NCI-H524 (cell line): ENCODE results near the gene FHDC1.
A peak's percentile ranks its signal among the peaks of the same experiment; 100 is the strongest.
"Not testable (repeated sequence)": the region's sequence is repeated elsewhere in the genome, so short reads cannot be mapped to it uniquely, and the experiment has no call there.

Source experiments
- DNase-seq, 2 experiments: peaks; one replicate each; lab custom pipeline; 2025; lab: John Stamatoyannopoulos, UW

The FHDC1 gene, protein sequence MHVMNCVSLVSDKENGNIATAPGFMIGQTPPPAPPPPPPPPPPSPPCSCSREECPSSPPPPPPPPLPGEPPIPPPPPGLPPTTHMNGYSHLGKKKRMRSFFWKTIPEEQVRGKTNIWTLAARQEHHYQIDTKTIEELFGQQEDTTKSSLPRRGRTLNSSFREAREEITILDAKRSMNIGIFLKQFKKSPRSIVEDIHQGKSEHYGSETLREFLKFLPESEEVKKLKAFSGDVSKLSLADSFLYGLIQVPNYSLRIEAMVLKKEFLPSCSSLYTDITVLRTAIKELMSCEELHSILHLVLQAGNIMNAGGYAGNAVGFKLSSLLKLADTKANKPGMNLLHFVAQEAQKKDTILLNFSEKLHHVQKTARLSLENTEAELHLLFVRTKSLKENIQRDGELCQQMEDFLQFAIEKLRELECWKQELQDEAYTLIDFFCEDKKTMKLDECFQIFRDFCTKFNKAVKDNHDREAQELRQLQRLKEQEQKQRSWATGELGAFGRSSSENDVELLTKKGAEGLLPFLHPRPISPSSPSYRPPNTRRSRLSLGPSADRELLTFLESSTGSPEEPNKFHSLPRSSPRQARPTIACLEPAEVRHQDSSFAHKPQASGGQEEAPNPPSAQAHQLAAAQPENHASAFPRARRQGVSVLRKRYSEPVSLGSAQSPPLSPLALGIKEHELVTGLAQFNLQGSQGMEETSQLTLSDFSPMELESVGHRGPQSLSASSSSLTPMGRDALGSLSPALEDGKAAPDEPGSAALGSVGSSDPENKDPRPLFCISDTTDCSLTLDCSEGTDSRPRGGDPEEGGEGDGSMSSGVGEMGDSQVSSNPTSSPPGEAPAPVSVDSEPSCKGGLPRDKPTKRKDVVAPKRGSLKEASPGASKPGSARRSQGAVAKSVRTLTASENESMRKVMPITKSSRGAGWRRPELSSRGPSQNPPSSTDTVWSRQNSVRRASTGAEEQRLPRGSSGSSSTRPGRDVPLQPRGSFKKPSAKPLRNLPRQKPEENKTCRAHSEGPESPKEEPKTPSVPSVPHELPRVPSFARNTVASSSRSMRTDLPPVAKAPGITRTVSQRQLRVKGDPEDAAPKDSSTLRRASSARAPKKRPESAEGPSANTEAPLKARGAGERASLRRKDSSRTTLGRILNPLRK

DNA sequence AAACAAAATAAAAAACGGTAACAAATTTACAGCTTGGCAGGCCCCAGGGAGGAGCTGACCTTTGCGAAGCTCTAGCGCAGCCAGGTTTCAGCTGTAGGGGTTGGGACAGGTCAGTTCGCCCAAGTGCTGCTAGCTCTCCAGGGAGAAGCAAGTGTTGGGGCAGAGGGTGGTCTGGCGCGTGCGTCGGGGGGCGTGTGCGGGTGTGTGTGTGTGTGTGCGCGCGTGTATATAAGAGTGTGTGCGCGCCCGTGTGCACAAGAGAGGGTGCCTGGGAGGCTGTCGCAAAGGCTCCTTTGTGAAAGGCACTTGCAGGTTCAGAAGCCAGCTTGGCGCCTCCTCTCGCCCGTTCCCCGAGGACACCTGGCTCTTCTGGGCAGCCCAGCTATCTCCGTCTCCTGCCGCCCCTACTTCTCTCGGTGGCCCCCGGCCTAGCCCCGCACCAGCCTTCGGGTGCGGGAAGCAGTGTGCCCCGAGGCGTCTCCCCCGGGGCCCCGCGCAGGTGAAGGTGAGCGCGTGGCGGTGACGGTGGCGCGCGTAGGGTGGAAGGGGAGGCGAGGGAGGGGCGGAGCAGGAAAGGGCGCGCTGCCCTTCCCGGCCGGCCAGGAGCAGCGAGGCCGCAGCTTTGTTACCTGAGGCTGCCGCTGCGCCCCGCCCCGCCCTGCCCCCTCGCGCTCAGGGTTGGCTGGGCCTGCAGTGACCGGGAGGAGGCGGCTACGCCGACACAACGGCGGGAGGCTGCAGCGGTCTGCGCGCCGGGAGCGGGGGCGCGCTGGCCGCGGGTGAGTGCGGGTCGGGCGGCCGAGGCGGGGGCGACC lies at the start of gene FHDC1:
FHDC1 (plus strand) TSS at position 693 of the 815 bp plus-strand sequence. CDS start 6,735 bp downstream, outside the sequence.
- peak in 1 of 2 experiments; percentile 35 for DNase-seq

DNA sequence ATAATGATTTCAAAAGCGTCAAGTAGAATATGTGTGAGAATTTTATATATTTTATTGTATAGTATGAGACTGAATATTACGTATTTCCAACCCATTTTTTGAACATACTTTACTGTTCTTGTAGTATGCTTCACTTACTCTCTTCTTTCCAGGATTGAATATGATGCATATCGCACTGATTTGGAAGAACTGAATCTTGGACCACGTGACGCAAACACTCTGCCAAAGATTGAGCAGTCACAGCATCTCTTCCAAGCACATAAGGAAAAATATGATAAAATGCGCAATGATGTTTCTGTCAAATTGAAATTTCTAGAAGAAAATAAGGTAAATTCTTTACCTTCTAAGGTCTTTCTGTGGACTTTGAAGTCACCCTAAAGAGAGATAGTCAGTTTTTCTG lies 48.1 kb upstream of the FHDC1 start:
- DNase-seq = no peak

DNA sequence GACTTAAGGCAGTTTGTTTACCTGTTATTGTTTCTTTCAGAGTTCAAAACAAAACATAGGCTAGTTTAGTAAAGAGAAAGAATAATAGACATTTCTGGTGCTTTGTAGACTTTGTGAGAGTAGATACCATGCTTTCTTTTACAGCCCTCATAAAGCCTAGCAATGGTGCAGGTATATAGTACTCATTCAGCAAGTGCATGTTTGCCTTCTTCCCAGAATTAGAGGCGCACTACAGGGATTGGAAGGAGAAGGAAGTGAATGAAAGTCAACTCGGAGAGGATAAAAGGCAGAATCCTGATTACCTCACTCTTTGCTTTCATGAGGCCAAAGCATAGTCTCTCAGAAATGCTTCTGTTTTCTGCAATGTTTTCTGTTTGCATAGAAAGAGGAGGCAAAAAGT lies 43.1 kb upstream of the FHDC1 start:
- DNase-seq = no peak

DNA sequence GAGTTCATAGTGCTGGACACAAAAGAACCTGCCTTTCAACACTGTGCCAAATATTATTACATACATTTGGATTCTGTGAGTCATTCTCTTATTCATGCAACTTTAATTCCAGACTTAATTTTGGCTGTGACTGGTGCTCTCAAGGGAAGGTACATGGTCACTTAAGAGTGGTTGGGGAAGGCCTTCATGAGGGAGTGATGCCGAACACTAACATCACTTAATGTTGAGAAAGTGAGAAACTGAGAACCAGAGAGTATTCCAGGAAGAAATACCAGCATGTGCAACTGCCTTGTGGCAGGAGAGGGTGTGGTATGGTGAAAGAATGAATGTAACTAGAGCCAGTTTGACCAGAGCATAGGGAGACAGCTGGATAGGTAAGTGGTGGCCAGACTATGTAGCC lies 41.5 kb upstream of the FHDC1 start:
- DNase-seq = no peak

DNA sequence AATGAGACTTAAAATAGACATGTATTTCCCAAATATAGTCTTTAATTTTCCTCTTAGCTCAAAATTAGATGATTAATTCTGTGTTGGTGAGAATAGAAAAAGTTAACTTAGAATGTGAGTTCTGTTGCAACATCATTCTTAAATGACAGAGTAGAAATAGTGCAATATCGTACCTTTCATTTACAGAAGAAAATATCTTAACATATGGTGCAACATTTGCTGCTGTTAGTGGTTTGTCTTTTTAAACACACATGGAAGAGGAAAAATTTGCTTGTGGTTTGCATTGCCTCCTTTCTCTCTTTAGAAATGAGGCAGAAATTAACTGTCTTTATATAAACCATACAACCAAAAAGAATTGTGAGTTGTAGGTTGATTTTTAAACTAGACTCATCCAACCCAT lies 39.3 kb upstream of the FHDC1 start:
- DNase-seq = no peak

DNA sequence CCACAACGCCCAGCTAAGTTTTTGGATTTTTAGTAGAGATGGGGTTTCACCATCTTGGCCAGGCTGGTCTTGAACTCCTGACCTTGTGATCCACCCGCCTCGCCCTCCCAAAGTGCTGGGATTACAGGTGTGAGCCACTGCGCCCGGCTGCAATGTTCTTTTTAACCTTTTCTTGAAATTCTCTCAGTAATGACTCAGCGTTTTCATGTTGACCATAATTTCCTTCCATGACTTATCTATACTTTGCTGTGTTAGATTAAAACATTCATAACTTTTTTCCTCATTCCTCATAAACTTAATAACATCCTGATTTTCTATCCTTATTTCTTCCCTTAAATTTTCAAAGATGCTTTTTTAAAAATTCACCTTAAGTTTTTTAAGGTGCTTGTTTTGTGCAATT lies 38.0 kb upstream of the FHDC1 start:
- not testable (repeated sequence) for DNase-seq

DNA sequence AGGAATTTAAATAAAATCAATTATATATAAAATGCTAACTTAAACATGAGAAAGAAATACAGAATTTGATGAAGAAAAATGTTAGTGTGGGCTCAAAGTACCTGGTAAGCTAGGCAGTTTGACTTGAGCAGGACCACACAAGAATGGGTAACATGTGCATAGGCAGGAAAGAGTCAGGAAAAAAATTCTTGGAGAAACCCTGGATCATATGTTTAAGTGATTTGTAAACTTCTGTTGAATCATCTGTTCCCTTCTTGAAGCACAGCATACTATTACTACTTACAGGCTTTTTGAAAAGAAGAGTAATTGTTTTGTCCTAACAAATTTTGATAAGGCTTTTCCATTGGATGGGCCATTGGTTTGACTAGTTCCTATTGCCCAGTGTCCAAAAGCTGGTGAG lies 37.5 kb upstream of the FHDC1 start:
- DNase-seq = no peak

DNA sequence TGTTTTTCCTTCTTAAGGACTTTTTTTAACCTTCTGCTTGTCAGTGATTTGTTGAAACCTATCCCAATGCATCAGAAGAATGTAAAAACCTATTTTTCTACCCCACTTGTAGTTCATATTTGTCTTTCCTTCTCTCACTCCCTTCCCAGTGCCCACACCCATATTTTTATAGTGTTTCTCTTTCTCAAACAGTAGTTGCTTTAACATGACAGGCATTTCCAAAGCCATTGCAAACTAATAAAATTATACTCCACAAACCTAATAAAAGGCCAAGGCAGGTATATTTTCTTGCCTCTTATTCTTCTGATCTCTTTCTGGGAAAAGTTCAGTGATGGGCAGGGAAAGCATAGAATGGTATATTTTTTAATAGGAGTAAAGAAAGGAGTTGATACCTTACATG lies 35.7 kb upstream of the FHDC1 start:
- DNase-seq = no peak

DNA sequence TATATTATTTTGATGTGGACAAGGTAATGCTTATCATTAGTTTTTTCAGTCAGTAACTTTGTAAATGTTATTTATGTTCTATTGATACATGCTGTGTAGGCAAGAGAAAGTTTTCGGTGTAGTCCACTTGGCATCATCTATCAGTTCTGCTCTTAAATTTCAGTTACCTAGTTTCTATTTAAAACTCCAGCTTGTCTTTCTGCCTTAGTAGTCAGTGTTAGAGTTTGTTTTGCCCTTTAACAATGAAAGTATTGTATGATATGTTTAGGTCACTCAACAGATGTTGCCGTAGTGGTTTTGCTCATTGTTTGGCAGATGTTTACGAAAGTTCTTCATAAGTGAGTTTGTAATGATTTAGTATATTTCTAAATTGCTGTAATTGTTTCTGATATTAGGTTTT lies 34.9 kb upstream of the FHDC1 start:
- DNase-seq = no peak

DNA sequence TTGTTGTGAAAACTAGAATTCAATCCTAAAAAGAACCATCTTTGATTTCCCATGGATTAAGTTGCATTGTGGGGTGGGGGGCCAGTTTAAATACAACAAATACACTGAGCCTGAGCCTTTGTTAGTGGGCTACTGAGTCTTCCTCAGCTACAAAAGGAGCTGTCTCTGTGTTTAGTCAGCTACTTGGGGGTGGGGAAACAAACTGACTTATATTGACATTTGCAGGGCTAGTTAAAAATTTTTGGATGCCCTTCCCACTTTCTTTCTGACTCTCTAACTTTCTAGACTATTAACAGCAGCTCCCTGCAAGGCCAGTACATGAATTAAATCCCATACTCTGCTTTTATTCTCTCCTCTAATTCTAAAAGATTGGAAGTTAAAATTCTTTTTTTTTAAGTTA lies 32.5 kb upstream of the FHDC1 start:
- DNase-seq = no peak

DNA sequence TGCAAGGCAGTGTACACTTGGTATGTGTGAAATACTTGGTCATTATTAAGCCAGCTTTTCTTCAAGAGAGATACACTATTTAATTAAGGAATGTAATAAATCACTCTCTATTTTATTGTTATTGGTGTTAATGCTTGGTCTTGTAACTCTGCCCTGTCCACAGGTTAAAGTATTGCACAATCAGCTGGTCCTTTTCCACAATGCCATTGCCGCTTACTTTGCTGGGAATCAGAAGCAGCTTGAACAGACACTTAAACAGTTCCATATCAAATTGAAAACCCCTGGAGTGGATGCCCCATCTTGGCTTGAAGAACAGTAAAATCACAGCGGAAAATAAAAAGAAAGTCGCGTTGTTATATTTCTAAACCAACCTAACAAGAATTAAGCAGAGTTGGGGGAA lies 26.2 kb upstream of the FHDC1 start:
- DNase-seq = no peak

DNA sequence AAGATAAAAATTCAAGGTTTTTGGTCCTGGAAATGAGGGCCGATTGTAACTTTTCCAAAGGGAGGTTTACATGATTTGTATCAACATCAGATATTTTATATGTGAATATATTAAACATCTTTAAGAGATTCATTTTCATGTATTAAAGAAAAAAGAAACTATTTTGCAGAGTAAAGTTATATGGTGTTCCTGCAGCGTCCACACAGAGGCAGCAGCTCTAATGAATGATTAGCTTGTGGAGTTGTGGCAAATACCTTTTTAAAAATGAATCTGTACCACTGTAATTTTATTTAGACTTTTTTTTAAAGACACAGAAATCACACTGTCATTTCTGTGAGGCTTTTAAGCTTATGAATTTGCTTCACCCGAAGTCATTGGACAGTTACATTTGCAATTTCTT lies 25.6 kb upstream of the FHDC1 start:
- no peak for DNase-seq

DNA sequence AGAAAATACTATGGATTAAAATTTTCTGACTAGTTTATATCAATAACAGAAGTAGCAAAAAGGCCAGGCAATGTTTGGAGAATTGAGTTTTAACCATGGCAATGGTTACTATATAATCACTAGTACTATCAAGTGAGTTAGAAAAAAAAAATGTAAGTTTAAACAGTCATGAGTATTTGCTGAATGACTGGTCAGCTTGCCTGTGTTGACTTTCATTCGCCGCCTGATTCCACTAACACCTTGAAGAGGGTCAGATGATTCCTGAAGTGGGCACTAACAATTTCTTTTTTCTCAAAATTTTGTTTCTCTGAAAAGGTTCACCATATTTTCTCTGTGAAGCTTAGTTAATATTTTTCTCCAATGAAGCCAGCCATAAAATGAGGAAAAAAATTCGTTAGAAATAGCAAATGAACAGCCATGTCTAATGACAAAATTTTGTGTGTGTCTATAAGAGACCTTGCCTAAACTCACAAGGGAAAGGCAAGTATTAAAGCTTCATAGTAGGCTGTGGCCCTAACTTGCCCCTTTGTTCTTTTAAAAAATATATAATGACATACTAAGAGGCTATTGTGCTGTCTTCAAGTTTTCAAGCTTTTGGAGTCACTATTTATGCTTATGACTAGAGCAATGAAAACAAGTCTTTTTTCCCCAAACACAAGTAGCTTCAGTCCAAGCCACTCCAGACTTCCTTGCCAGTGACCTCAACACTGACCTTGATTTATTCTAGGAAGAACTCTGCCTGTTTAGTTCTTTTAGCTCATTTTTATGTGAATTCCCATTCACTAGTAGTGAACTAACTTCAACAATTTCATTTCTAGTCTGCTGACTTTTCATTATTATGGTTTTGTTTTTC lies 18.4 kb upstream of the FHDC1 start:
- DNase-seq = no peak

DNA sequence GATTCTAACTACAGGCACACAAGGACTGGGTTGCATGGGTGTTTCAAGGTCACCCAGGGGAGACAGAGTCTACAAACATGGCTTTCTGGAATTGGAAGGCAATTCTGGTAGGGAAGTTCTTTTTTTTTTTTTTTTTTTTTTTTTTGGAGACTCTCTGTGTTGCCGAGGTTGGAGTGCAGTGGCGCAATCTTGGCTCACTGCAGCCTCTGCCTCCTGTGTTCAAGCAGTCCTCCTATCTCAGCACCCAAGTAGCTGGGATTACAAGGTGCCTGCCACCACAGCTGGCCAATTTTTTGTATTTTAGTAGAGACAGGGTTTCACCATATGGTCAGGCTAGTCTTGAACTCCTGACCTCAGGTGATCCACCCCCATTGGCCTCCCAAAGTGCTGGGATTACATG lies 16.3 kb upstream of the FHDC1 start:
- no peak for DNase-seq

DNA sequence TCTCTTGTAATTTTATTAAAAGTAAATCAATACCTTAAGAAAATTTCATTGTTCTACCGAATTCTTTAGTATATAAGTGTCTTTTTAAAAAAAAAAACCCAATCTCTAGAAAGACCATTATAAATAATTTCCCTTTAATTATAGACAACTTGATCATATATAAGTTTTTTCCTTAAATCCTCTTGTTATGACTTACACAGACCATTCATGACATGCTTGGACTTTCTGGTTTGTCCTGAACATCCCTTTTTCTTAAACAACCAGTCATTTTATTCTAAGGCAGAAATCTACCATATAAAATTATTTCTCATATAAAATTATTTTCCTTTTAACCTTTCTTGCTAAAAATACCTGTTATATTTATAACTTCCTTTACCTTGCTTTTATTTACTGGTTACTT lies 15.4 kb upstream of the FHDC1 start:
- no peak for DNase-seq

DNA sequence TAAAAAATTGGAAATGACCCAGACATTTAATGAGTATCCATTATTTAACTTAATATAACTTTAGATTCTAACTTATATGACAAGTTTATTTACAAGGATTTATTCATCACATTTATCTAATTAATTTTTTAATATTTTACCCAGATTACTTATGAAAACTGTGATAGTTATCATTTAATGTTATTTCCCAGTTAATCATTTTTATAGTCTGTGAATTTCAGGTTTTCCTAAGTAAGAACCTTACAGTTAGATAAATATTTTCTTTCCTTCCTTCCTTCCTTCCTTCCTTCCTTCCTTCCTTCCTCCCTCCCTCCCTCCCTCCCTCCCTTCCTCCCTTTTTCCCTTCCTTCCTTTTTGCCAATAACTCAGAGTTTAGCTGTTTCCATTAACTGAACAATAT lies 14.8 kb upstream of the FHDC1 start:
- DNase-seq = no peak

DNA sequence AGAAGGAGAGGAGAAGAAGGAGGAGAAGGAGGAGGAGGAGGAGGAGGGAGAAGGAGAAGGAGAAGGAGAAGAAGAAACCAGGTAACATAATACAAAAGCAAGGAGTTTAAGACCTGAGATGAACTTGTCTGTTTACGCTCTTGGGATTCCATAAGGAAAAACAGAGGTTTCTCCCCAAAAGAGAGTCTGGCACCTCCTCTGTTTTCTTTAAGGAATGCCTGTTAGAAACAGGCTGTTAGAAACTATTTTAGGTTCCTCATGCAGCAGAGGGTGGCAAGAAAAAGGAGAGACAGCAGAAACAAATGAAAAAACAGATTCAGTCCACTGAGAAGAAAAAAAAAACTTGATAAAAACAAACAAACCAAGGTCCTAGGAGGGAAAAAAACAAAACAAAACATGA lies 10.3 kb upstream of the FHDC1 start:
- DNase-seq = no peak

DNA sequence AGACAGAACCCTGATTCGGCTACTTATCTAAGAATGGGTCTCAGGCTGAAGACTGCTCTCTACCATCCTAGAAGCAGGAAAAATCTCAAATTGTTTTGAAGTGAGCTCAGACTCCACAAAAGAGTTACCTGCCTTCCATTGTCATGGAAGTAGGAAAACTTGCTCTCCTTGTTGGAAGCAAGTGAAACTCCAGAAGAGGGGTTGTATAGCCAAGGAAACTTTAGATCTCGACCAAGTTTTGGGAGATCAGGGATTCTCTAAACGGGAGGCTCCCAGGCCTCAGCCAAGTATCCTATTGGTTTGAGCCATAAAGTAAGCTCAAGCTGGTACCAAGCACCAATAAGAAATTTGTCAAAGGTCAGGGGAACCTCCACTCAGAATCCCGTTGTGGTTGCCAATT lies 9.2 kb upstream of the FHDC1 start:
- no peak for DNase-seq

DNA sequence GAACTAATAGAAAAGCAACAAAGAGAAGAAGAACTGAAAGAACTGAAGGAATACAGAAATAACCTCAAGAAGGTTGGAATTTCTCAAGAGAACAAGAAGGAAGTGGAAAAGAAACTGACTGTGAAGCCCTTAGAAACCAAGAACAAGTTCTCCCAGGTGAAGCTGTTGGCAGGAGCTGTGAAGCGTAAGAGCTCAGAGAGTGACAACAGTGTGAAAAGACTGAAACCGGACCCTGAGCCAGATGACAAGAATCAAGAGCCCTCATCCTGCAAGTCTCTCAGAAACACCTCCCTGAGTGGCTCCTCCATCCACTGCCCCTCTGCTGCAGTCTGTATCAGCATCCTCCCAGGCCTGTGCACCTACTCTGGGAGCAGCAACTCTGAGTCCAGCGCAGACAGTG lies 8.4 kb upstream of the FHDC1 start:
- no peak for DNase-seq

DNA sequence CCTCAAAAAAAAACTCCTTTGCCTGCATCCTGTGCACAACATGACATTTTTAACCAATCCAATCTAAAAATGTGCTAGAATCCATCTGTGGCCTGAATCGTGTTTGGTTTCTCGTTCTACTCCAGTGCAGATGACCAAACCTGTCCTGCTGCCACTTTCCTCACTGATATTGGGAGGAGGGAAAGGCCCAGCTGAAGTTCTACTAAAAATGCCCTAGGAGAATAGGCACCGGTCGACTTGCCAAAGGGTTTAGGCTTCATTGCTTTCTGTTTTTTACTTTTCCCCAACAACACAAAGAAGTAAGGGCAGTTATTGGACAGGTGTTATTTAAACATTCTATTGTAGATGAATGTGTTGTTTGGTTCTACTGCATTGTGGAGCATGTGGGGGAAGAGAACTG lies 7.8 kb upstream of the FHDC1 start:
- no peak for DNase-seq

DNA sequence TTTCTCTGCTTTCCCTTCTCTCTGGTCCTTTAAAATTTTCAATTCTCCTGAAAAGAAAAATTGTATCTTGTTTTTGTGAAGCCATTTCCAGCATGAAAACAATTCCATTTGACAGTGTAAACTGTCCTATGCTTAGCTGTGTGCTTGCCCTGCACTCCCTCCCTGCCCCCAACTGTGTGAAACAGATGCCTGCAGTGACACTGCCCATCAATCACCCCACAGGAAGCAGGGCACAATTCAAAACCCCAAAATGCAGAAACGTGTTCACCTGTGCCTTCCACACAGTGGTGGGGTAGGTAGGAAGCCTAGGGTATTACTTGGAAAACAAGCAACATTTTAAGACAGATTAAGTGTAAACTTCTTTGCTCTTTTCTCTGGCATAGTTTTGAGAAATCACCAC lies 6.2 kb upstream of the FHDC1 start:
- no peak for DNase-seq
